ENCODE data around the gene UGT1A4. TPM values are rescaled to one million over a fixed set of nuclear protein-coding genes. Genes with fewer than 3 reads are reported as not detected.

The UGT1A4 gene
- total RNA-seq, 4 donors from 2014 or later, result 0.51 TPM; not detected in 3

DNA sequence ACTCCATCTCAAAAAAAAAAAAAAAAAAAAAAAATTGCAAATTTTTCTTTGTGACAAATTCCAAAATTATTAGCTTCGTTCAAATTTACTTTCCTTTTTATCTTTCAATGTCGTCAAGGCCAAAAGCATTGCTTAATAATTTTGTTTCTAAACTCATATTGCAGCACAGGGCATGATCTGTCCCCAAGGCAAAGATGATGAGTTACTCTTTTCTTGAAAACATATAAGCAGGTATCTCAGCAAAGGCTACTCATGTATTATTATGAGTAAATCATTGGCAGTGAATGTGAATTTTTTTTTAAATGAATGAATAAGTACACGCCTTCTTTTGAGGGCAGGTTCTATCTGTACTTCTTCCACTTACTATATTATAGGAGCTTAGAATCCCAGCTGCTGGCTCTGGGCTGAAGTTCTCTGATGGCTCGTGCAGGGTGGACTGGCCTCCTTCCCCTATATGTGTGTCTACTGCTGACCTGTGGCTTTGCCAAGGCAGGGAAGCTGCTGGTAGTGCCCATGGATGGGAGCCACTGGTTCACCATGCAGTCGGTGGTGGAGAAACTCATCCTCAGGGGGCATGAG, 36.9 kb upstream of the UGT1A4 start, which contains the start of gene UGT1A7:
UGT1A7 (plus strand) TSS at position 381 of the 579 bp plus-strand sequence; CDS start at position 418, 37 bp downstream.
- ATAC-seq (no peak), DNase-seq (no peak)
- Histone ChIP-seq H3K4me3 (no peak within 1 kb of the TSS), H3K27ac (no peak within 1 kb of the TSS), H3K36me3 (no peaks in the 10 kb centered on the region), H3K27me3 (no peaks in the 10 kb centered on the region), H3K9me3 (no peaks in the 10 kb centered on the region), H3K4me1 (no peaks in the 10 kb centered on the region)
- in situ Hi-C loops (cut with MboI; ENCODE audit: low sequenced_read_pairs in 4 of 4), result no loop called here
- TF ChIP-seq POLR2A (IDR thresholded peaks at IDR 0.05), result no peak
- TF ChIP-seq, protein P1, sequence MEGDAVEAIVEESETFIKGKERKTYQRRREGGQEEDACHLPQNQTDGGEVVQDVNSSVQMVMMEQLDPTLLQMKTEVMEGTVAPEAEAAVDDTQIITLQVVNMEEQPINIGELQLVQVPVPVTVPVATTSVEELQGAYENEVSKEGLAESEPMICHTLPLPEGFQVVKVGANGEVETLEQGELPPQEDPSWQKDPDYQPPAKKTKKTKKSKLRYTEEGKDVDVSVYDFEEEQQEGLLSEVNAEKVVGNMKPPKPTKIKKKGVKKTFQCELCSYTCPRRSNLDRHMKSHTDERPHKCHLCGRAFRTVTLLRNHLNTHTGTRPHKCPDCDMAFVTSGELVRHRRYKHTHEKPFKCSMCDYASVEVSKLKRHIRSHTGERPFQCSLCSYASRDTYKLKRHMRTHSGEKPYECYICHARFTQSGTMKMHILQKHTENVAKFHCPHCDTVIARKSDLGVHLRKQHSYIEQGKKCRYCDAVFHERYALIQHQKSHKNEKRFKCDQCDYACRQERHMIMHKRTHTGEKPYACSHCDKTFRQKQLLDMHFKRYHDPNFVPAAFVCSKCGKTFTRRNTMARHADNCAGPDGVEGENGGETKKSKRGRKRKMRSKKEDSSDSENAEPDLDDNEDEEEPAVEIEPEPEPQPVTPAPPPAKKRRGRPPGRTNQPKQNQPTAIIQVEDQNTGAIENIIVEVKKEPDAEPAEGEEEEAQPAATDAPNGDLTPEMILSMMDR (IDR thresholded peaks at IDR 0.05 in 4 of 5, conservative IDR thresholded peaks at IDR 0.05 in 1 of 5), result no peak
- intact Hi-C loops (cut with DNase I; ENCODE audit: low total_unique reads), result no loop called here

DNA sequence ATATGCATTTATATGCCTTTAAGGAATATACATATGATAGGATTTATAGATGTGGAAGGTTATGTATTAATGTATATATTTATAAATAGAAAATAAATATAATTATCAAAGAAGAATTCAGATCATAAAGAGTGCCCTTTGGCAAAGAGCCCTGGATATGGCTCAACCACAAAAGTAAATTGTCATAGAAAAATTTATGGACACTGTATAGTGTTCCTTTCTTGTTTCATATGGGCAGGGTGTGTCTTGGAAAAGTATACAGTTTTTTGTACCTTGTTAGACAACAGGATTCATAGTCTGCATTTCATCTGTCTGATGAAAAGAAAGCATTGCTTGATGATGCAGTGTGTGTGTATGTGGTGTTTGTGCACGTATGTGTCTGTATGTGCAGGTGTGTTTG, 33.9 kb upstream of the UGT1A4 start:
- no peaks in the 10 kb centered on the region for H3K4me1 ChIP-seq
- no peaks in the 10 kb centered on the region for H3K9me3 ChIP-seq
- DNase-seq, result no peak
- ATAC-seq, result no peak
- no peak overlapping the region for H3K4me3 ChIP-seq
- TF ChIP-seq, protein P1 (IDR thresholded peaks at IDR 0.05 in 4 of 5, conservative IDR thresholded peaks at IDR 0.05 in 1 of 5), result no peak
- TF ChIP-seq POLR2A (IDR thresholded peaks at IDR 0.05), result no peak
- intact Hi-C loops (cut with DNase I; ENCODE audit: low total_unique reads) (no loop called here), in situ Hi-C loops (cut with MboI; ENCODE audit: low sequenced_read_pairs in 4 of 4) (no loop called here)
- H3K36me3 ChIP-seq, result no peaks in the 10 kb centered on the region
- H3K27ac ChIP-seq, result no peak overlapping the region
- no peaks in the 10 kb centered on the region for H3K27me3 ChIP-seq

DNA sequence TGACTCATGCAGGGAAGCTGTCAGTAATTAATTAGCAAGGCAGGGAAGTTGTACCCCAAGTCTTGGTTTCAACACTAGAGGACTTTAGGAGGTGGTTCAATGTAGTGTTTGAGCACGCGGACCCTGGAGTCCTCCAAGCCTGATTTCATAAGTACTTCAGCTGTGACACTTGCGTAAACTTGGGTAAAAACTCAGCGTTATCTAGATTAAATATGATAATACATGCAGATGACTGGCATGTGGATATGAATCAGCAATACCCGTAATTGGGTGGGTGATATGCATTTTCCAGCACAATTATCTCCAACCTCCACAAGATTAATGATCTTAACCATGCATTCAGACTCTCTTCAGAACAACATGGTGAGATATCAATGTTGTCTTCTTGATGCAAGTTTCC, 31.6 kb upstream of the UGT1A4 start:
- in situ Hi-C loops (cut with MboI; ENCODE audit: low sequenced_read_pairs in 4 of 4), result no loop called here
- TF ChIP-seq, protein P1 (IDR thresholded peaks at IDR 0.05 in 4 of 5, conservative IDR thresholded peaks at IDR 0.05 in 1 of 5), result no peak
- no peak for TF ChIP-seq POLR2A (IDR thresholded peaks at IDR 0.05)

DNA sequence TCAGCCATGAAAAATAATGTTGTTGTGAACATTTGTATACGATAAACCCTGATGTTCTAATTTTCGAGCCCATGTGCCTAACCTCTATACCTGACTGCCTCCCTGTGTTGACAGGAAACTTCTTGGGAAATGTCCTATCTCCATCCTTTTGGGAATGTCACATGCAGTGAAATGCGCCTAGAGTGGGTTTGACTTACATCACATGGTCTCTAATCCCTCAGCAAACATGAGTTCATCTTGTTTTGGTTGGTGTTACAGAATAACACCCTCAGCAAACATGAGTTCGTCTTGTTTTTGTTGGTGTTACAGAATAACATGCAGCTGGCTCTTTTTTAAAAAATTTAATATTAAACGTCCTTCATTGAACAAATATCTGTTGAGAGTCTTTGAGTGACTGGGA, 30.2 kb upstream of the UGT1A4 start:
- DNase-seq, result no peak
- ATAC-seq, result no peak
- H3K9me3 ChIP-seq, result no peaks in the 10 kb centered on the region
- TF ChIP-seq, protein P1 (IDR thresholded peaks at IDR 0.05 in 4 of 5, conservative IDR thresholded peaks at IDR 0.05 in 1 of 5), result no peak
- TF ChIP-seq POLR2A (IDR thresholded peaks at IDR 0.05), result no peak
- H3K36me3 ChIP-seq, result no peaks in the 10 kb centered on the region
- H3K4me3 ChIP-seq, result no peak overlapping the region
- no peaks in the 10 kb centered on the region for H3K4me1 ChIP-seq
- in situ Hi-C loops (cut with MboI; ENCODE audit: low sequenced_read_pairs in 4 of 4), result no loop called here
- no peak overlapping the region for H3K27ac ChIP-seq
- intact Hi-C loops (cut with DNase I; ENCODE audit: low total_unique reads), result no loop called here
- no peaks in the 10 kb centered on the region for H3K27me3 ChIP-seq

More for the DNA sequence above, 31.6 kb upstream of the UGT1A4 start:
- H3K27ac ChIP-seq, result no peak overlapping the region
- no peaks in the 10 kb centered on the region for H3K9me3 ChIP-seq
- ATAC-seq, result no peak
- no peak overlapping the region for H3K4me3 ChIP-seq
- no peaks in the 10 kb centered on the region for H3K4me1 ChIP-seq
- no peaks in the 10 kb centered on the region for H3K36me3 ChIP-seq
- intact Hi-C loops (cut with DNase I; ENCODE audit: low total_unique reads), result no loop called here
- no peaks in the 10 kb centered on the region for H3K27me3 ChIP-seq
- no peak for DNase-seq

DNA sequence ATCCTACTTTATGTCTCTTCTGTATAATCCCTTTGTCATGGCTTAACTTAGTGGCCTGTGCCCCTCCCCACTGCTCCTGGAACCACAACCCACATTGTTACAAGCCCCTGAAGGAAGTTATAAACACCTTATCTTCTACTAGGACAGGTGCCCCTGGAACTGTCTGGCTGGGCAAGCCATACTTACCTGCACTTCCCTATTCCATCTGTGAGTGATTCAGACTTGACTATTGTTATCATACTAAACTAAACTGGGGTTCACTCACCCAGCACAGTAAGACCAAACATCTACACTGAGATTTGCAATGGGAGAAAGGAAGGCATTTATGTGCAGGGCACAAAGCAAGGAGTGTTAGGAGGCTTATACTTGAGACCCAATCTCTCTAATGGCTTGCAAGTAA, 29.5 kb upstream of the UGT1A4 start:
- H3K36me3 ChIP-seq, result no peaks in the 10 kb centered on the region
- no peak overlapping the region for H3K27ac ChIP-seq
- no peak for ATAC-seq
- H3K9me3 ChIP-seq, result no peaks in the 10 kb centered on the region
- in situ Hi-C loops (cut with MboI; ENCODE audit: low sequenced_read_pairs in 4 of 4), result no loop called here
- TF ChIP-seq, protein P1 (IDR thresholded peaks at IDR 0.05 in 4 of 5, conservative IDR thresholded peaks at IDR 0.05 in 1 of 5), result no peak
- no peak for TF ChIP-seq POLR2A (IDR thresholded peaks at IDR 0.05)
- no peaks in the 10 kb centered on the region for H3K4me1 ChIP-seq
- intact Hi-C loops (cut with DNase I; ENCODE audit: low total_unique reads), result no loop called here
- no peaks in the 10 kb centered on the region for H3K27me3 ChIP-seq
- no peak for DNase-seq
- no peak overlapping the region for H3K4me3 ChIP-seq

All from gastrocnemius medialis (tissue), 4 donors.